GM10847 (cell line): Measurements from ENCODE around the gene FGGY.

Experiments used
- POLR2A ChIP-seq: IDR thresholded peaks from 2 replicates; pipeline ENCODE4 v1.6.1; 2011; ENCODE audit not compliant: insufficient read length; ENCODE audit errors: extremely low read depth

FGGY gene

DNA sequence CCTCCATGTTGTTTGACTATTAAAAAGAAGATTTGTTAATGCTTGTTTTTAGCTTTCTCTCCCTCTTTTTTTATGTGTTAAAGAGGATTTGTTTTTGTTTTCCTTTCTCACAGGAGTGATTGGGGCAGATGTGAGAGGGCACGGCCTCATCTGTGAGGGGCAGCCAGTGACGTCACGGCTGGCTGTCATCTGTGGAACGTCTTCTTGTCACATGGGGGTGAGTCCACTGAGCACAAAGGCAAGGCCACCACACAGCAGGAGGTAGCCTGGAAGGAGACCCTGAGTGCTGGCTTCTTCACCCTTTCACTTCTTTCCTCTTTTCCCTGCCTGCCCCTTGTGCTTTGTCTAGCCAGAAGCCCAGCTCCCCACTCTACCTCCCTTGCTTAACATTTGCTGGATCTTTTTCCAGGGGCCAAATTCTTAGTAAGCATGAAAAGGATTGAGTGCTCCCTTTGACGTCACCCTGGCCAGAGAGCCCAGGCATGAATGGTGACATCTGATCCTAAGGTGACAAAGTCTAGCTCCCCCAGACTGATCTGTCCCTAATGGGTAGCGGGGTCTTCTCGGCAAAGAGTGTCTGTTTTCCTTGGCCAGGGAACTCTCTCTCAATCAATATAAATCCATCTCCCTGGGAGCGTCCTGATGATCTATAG lies 257.2 kb downstream of the FGGY start:
- no peak for TF ChIP-seq POLR2A

- TF ChIP-seq POLR2A: no peak
Measured at GRCh38 chr1:59554752-59555151, 257.9 kb downstream of the FGGY start.

DNA sequence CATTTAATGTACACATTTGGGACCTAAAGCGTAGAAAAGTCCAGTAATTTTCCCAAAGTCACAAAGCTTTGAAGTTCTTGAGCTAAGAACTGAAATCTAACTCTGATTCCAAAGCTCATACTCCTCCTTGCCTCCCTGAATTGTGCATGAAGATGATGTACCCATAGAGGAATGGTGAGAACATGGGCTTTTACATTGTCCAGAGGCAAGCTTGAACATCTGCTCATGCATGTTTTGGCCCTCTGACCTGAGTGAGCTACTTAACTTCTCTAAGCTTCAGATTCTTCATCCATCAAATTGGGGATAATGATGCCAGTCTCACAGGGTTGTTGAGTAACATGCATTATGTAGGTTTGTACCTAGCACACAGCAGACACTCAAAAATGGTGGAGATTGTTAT lies 259.5 kb downstream of the FGGY start:
- no peak for TF ChIP-seq POLR2A

DNA sequence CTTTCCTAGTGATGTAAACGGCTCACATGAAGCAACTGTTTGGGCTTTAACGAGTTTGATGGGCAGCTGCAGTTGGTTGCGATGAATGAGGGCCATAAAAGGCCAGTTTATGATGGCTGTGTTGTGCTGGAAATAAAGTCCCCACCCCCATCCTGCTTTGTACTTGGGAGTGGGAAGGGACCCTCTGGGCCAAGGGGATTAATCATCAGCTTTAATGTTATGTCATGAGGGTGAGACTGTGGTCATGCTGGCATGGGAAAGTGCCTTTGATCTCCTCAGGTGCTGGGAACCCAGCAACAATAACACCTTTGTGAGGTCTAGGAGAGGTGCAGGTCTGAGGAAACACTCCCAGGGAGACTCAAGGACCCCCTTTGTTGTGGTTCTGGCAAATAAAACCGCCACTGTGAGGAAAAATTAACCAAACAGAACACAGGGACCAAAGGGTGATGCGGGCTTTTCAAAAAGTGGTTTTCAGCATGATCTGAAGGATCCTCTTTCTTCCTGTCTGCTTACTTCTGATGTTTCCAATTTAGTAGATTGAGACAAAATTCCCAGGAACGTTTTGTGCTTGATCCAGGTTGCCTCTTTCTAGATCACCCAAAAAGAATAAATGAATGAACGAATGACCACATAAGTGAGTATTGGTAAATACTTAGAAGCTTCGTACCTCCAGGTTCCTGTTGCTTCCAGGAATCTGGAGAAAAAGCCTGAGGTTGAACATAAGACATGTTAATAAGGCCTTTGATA lies 260.1 kb downstream of the FGGY start:
- TF ChIP-seq POLR2A: no peak

- no peak for TF ChIP-seq POLR2A
Measured at GRCh38 chr1:59557549-59557885, 260.6 kb downstream of the FGGY start.

- no peak for TF ChIP-seq POLR2A
Measured at GRCh38 chr1:59560807-59561450, 264.0 kb downstream of the FGGY start.

- TF ChIP-seq POLR2A: no peak
Measured at GRCh38 chr1:59561796-59562195, 264.9 kb downstream of the FGGY start.

GRCh38 chr1:59564192-59564891 lies 267.4 kb downstream of the FGGY start:
- no peak for TF ChIP-seq POLR2A

DNA sequence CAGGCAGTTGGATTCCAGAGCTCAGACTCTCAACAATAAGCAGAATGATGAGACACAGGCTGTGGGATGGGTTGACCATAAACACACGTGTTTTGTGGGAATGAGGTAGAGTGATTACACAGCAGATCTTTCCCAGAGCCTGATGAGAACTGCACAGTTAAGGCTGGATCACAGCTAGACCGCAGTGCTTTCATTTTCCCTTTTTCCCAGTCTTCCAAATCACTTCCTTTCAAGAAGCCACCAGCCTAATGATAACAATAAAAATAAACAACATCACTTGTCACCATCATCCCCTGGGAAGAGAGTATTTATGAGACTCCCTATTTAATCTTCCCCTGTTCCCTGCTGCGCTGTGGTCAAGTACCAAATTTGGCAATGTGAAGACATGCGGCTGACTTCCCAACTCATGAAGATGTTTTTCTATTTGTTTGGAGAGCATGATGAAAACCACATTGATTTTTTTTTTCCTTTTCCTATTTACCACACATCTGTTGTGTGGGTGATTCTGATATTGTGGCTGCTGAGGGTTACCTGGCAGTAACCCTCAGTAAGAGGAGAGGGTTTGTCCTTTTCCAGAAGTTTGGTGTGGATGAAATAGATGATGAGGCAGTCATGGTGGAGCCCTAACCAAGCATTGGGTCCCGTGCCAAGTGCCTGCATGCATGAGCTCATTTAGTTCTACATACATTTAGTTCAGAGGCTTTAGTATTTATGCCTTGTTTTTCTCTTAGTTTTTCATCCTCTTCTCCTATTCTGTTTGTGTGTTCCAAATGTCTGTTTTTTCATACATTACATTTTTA lies 268.9 kb downstream of the FGGY start:
- no peak for TF ChIP-seq POLR2A

DNA sequence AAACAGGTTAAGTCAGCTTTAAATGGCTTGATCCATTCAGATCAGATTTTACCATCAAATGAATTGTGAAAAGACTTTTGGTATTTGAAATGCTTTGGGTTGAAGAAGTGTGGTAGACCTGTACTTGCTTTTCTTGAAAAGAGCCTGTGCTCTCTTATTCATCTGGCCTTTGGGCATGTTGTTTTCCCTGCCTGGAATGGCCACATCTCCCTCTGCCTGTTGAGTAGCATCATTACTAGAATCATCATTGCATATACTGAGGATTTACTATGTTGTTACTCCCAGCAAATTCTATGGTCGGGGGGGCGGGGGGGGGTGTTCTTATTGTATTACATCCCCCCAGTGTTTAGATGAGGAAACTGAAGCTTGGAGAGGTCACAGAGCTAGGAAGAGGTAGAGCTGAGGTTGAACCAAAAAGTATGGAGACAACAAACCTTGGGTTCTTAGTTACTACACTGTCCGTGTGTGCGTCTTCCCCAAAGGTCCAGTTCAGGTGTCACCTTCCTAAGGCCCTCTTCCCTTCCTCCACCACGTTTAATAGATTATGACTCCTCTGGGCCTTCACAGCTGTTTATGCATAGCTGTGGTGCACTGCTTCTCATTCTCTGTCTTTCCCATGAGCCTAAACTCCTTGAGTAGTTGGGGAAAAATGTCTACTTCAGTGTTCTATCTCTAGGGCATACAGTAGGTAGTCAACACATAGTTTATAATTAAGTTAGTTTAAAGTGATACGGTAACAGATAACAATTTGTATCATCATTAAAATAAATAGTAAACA lies 271.5 kb downstream of the FGGY start:
- TF ChIP-seq POLR2A: no peak

DNA sequence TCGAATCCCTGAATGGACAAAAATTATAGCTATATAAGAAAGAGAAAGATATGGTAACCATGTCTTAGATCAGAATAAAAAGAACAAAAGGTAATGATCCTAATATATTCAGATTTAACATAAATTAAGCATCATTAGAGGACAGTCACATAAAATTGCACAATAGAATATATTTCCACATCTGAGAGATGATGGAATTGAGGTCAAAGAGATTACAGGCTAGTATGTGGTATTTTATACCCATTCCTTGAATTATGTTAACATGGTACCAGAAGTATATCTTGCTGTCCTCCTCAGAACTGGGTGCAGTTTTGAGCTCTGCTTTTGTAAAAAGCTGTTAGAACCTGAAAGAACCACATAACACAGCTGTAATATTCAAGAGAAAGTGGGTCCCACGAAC lies 272.3 kb downstream of the FGGY start:
- no peak for TF ChIP-seq POLR2A

DNA sequence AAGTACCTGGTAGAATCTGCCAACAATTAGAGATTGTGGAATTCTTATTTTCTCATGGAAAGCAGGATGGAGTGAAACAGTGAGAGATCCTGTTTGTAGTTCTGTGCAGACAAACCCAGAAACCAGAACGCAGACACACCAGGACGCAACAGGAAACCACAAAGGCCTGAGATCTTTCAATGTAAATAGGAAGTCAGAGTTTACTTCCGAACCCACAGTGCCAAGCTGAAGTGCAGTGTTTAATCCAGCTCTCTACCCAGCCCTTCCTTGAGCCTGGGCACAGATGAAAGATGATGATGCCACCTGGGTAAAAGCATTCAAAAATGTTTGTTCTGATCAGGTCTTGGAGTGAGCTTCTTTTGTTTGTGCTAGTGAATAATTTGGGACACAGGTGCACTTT lies 273.6 kb downstream of the FGGY start:
- no peak for TF ChIP-seq POLR2A

DNA sequence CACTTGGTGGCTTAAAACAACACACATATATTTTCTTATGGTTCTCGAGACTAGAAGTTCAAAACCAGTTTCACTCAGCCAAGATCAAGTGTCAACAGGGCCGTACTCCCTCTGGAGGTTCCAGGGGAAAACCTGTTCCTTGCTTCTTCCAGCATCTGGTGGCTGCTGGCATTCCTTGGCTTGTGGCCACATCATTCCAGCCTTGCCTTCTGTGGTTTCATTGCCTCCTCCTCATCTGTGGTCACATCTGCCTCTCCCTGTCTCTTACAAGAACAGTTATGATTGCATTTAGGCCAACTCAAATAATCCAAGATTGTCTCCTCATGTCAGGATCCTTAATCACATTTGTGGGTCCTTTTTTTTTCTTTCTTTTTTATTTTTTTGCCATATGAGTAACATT lies 277.2 kb downstream of the FGGY start:
- TF ChIP-seq POLR2A: no peak

DNA sequence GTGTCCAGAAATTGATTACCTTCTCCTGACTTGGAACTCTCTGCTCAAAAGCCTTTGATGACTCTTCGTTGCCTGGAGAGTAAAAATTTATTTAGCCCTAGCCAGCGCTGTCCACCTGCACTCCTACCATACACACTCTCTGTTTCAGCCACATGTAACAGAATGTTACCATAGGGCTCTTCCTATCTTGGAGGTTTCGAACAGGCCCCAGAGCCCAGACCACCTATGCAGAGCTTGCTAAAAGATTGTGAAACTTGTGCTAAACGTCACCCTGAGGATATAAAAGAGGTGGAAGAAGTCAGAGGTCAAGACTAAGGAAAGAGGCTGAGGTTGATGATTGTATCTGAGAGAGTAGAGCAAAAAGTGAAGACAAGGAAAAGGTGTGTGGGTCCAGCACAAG lies 280.9 kb downstream of the FGGY start:
- no peak for TF ChIP-seq POLR2A

DNA sequence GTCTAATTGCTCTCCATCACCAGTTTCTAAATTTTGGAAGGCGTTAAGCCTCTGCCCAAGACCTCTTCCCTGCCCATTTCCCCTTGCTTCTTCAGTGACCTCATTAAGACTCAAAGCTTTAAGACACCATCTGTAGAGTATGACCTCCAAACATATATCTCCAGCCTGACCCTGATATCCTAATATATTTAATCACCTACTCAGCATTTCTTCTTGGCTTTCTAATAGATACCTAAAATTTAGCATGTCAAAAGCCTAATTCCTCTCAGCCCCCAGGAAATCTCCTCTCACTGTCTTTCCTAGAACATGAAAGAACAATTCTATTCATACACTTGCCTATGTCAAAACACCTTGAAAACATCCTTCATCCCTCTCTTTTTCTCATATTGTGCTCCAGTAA lies 282.3 kb downstream of the FGGY start:
- no peak for TF ChIP-seq POLR2A

DNA sequence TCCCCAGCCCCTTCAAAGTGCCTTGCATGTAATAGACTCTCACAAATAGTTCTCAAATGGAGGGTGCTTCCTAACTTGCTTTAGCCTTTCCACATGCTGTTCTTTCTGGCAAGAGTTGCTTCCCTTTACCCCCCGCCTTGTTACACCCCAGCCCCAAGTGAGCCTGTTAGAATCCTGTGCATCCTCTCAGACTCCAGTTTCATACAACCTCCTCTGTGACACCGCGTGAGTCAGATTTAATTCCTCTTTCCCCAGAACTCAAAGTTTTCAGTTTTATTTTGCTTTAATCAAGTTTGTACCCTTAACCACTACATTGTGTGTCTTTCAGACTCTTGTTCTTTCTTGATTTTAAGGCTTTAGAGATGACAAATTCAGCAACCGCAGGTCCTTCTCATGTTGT lies 283.4 kb downstream of the FGGY start:
- no peak for TF ChIP-seq POLR2A
